GM18526 (cell line): ENCODE data around the gene TTC39B.

Experiments
- POLR2A ChIP-seq: IDR thresholded peaks from 3 replicates; pipeline ENCODE4 v1.6.1; 2011; ENCODE audit not compliant: insufficient read length; ENCODE audit errors: extremely low read depth

The TTC39B gene

DNA sequence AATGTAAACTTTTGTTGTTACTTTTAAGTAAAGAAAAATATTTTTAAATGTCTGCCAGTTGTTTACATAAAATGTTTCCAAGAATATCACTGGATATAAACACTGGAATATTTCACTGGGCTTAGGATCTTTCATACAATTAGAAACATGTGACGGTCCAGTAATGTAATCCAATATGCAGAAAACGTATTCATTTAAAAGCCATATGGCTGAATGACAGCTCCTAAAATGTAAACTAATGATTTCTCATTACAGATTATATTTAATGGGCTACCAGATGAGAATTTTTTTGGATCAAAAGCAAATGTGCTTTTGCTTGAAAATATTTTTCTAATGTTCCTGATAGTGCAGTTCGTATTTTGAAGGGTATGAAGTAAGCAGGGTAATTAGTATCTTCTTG lies 124.3 kb downstream of the TTC39B start:
- no peak for TF ChIP-seq POLR2A

DNA sequence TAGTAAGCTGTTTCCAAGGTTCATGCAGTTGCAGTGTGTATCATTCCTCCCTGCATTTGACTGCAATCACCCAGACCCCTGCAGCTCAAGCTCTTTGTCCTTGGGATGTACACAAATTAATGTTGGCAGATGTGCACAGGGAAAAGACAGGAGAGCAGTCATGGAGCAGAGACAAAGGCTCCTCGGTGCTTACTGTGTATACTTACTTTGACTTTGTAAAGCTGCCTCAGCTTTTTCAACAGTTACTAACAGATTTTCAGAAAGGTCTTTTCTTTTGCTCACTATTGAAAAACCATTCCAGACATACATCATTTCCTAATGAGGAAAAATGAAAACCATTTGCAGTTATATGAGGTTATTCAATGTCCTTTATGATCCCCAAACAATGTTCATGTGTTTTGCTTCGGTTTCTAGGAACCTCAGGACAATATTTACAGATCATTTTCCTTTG lies 124.9 kb downstream of the TTC39B start:
- TF ChIP-seq POLR2A, result no peak

DNA sequence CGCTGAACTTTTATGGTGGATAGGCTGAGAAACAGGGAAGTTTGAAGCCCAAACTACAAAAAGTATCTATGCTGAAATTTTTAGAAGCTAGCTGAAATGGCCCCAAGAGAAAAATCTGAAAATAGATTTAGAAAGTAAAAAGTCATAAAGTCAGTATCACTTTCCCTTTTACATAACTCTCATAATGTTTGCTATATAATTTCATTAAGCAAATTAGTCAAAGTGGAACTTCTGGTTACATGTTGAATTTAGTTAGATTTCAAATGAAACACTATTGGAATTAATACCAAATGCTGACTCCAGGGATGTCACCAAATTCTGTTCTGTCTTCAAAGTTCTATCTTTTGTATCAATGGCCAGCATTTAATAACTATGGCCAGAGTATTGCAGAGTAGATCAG lies 126.9 kb downstream of the TTC39B start:
- TF ChIP-seq POLR2A, result no peak

DNA sequence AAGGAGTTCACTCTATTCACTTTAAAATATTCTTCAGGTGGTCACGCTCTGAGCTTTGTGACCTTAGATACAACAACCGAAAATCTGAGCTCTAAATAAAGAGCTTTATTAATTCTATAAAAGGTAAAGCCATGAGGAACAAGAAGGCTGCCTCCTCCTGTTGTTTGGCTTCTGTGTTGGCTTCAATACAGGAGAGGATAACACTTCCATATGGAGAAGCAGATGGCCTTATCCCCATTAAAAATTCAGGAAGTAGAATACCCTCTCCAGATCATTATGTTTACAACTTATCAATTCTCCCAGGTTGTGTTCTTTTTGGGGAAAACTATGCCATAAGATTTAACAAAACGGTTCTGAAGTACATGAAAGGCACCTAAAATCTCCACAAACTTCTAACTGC lies 128.4 kb downstream of the TTC39B start:
- TF ChIP-seq POLR2A, result no peak

DNA sequence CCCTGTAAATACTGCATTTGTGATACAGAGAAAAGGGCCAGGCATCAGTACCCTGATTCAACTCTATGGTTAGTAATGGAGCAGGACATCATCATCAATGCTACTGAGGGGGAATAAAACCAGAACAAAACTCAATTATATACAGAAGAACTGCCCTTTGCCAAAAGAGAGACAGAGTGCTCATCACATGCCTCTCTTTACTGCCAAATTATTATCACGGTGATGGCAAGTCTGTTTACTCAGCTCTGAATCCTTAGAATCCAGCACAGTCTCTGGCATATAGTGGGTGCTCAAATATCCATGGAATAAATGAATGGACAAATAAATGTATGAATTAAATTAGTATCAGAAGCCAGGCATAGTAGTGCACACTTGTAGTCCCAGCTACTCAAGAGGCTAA lies 130.2 kb downstream of the TTC39B start:
- TF ChIP-seq POLR2A, result no peak

DNA sequence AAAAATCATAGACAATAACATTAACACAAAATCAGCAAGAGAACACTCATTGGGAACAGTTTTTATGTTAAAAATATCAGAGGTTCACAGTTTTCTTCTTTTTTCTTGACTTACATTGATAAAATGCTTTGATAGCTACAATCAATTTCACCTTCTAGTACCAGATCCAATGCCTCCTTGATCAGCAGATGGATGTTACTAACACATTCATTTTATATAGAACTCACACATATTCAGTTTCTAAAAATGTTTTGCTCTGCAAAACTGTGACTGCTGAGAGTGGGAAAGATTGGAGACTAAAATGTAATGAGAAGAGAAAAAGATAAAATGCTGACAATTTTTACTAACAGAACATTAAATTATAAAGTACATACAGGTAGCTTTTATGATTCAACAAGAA lies 143.1 kb downstream of the TTC39B start:
- TF ChIP-seq POLR2A, result no peak

DNA sequence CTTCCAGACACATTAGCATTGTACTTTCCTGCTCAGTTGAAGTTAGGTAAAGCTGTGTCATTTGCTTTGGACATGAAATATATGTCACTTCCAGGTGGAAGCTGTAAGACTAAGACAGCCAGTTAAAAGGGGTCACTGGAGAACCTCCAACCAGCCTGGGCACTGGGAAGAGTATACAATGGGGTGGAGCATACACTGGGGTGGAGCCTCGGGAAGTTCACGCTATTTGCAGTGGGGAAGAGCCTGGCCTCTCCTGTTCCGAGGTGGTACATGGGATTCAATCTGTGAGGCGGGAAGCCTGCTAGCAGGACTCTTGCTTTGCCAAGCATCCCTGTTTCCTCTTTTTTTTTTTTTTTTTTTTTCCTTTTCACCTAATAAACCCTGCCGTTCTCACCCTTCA lies 145.3 kb downstream of the TTC39B start:
- TF ChIP-seq POLR2A, result no peak

DNA sequence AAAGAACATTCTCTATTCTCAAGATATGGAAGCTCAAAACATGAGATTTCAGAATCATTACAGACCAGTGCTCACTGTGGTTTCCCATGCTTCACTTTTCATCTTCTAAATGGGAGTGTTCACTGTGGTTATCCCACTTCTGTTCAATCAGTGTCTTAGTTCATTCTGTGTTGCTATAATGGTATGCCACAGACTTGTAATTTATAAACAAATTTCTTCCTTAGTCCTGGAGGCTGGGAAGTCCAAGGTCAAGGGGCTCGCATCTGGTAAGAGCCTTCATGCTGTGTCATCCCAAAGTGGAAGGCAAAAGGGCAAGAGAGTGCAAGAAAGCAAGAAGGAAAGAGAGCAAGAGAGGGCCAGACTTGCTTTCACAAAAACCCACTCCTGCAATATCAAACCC lies 146.3 kb downstream of the TTC39B start:
- TF ChIP-seq POLR2A, result no peak

DNA sequence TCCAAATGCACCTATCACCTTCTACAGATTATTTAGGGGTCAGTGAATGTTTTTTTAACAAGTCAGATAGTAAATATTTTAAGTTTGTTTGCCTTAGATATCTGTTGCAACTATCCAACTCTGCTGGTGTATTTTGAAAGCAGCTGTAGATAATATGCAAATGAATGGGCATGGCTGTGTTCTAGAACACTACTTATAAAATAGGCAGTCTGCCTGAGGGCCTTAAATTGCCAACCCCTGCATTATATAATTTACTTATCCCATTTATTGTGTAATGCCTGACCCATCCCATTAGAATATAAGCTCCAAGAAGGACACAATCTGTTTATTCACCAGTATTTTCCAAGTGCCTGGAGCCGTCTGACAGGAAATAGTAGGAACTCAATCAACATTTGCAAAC lies 149.0 kb downstream of the TTC39B start:
- TF ChIP-seq POLR2A, result no peak

DNA sequence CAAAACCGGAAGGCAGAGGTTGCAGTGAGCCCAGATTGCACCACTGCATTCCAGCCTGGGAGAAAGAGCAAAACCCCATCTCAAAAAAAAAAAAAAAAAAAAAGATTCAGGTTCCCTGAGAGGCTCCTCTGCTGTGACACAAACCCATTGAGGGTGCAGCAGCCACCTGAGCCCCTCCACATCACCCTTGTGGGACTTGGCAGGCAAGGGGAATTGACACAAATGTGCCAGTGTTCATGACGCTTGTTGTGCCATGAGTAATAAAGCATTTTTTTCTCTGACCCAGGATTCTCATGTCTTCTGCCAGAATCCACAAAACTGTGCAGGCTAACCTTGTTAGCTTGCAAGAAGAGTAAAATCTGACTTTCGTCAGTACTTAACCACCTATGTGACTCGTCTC lies 149.6 kb downstream of the TTC39B start:
- no peak for TF ChIP-seq POLR2A

DNA sequence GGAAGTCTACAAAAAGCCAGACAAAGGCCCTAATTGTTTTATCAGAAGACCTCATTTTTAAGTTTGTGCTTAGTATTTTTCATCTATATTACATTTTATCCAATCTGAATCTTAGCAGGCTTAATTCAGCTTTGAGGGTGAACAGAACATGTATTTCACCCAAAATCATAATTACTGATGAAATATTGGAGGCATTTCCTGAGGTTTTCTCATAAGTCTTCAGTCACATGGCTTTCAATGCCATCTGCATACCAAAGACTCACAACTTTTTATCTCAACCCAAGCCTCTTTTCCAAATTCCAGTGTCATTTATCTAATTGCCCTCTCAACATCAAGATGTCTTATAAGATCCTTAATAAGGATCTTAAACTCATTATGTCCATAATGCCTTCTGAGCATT lies 150.8 kb downstream of the TTC39B start:
- TF ChIP-seq POLR2A, result no peak

DNA sequence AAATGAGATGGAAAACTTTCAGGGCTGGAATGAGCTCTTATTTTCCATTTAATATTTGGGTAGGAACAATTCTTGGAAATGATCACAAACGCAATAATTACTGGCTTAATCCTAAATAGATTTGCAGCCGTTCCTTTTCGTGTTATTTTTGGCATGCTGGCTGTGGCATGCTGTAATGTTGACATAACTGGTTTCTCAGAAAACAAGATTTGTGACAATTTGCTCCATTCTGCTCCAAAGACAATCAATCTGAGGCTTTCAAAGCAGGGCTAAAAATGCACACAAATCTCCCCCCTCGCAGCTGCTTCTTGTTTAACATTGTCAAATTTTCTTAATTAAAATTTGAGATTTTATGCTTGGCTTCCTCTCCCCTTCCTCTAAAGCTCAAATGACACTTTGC lies 151.2 kb downstream of the TTC39B start:
- no peak for TF ChIP-seq POLR2A

DNA sequence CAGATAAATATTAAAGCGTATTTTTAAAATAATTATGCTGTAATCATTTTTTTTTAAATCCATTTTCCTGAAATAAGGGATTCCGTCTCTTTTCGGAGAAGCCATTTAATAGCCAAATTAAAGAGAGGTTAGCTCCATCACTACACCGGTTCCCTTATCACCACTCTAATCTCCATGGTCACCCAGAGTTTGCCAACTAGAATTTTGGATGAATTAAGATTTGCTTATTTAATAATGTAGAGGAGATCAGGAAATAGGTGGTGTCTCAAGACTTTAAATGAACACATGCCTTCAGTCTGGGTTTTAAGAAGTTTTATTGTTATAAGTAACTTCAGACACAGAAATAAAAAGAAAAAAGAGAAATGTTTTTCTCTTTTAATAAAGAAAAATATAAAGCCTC lies 151.7 kb downstream of the TTC39B start:
- TF ChIP-seq POLR2A, result no peak

DNA sequence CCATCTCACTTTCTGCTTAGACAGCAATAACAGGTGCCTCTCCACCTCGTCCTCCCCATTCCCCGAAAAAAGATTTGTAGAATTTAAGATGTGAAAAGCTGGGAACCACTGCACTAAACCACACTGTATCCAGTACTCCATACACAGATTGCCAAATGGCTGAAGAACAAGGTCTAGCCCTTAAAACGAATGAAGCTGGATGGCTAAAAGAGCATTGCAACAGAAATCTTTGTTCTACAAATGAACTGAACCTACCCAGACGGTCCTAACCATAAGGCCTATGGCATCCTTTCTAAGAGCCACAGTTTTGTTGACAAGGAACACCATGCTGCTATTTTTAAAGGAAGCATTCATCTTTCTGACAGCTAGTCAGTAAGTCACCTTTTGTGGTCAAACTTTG lies 152.3 kb downstream of the TTC39B start:
- TF ChIP-seq POLR2A, result no peak

DNA sequence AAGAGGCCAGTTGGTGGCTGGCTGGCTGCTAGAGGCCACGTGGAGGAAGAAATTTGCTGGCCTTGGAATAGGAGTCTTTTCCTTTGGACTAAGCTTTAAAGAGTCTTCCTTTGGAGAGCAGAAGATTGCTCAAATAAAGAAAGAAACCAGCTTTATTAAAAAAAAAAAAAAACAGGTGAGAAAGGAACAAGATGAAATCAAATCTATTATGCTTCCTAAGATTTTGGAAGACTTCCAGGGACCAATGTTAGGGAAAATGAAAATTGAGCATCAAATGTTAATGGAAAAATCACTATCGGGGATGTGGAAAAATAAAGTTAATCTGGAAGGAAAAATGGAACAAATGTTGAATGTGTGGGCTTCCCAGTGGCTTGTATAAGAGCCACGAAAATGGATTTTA lies 153.1 kb downstream of the TTC39B start:
- TF ChIP-seq POLR2A, result no peak

DNA sequence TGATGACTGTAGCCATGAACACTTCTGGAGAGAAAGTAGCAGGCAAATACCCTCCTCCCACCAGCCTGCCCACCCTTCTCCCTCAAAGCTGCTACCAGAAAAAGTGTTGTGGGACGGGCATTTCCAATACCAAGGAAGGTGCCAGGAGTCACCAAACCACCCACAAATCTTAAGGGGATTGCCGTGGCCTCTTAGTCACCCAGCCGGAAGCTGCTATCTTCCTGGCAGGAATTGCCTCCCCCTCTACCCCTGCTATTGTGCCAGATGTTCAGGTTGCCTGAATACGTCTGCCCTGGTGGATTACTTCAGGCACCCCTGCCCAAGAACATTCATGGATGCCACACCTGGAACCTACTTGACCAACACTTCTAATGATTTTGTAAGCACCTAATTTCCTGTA lies 156.1 kb downstream of the TTC39B start:
- no peak for TF ChIP-seq POLR2A

DNA sequence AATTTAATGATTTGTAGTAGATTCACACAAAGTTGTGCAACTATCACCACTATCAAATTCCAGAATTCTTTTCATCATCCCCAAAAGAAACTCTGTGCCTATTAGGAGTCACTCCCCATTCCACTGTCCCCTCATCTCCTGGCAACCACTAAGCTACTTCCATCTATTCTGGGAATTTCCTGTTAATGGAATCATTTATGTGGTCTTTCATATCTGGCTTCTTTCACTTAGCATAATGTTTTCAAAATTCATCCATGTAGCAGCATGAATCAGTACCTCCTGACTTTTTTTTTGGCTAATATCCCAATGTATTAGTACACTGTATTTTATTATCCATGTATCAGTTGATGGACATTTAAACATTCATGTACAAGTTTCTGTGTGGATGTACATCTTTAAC lies 157.6 kb downstream of the TTC39B start:
- TF ChIP-seq POLR2A, result no peak

DNA sequence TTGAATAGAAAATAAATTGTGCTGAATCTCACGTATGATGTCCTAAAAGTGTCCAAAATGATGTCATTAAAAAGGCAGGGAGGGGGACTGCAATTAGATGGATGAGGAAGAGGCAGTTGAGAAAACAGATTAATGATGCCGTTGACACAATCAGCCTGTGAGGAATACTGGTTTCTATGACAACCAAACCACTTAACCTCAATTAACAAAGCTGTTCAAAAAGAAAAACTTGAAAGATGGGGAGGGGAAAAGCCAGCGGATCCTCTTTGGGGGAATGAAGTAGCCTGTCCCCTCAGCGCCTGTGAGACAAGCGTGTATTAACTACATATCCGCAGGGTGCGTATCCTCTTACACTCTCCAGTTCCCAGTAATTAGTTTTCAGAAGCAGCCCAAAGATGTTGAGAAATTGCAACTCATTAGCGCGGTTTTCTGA lies 160.7 kb downstream of the TTC39B start:
- TF ChIP-seq POLR2A, result no peak
